ENCODE measurements around the gene THBS3.
A peak's percentile ranks its signal among the peaks of the same experiment; 100 is the strongest.
"Not testable (repeated sequence)": the region's sequence is repeated elsewhere in the genome, so short reads cannot be mapped to it uniquely, and the experiment has no call there.

Gene THBS3

DNA sequence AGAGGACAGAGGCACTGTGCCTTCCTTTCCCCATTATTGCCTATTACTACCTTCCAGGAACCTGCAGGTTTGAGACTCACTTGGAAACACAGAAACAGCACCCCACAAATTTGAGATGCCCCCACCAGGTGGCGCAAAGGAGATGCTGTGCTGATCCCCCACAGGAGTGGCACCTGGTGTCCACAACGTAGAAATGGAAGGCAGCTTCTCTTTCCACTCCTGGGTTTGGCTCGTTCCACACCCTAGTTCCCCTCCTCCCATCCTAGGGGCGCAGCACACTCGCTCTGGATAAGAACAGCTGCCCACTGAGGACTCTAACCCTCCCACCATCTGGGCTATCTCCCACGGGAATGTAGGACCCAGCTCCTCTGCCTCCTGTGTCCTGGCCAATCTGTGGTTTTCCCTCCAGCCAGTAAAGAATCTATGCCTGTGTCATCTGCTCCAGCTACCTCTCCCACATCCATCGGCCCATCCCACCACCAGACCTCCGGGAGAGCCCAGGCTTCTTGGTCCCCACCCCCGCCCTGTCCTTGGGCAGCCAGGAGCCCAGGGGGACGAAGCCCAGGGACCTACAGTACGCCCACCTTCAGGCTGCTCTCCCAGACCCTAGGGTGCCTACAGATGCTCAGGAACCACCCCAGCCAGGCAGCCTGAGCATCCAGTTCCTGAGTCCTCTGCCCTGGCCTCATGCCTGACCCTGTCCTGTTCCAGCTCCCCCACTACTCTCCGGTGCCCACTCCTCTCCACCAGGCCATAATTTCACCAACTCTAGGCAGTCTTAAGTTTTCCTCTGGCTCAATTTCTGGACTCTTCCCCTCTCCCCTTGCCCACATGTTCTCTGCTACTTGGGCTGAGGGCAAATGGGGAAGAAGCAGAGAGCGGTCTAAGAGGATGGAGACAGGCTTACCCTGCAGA lies 549 bp downstream of the THBS3 start:
- peak; percentile 77 for DNase-seq

DNA sequence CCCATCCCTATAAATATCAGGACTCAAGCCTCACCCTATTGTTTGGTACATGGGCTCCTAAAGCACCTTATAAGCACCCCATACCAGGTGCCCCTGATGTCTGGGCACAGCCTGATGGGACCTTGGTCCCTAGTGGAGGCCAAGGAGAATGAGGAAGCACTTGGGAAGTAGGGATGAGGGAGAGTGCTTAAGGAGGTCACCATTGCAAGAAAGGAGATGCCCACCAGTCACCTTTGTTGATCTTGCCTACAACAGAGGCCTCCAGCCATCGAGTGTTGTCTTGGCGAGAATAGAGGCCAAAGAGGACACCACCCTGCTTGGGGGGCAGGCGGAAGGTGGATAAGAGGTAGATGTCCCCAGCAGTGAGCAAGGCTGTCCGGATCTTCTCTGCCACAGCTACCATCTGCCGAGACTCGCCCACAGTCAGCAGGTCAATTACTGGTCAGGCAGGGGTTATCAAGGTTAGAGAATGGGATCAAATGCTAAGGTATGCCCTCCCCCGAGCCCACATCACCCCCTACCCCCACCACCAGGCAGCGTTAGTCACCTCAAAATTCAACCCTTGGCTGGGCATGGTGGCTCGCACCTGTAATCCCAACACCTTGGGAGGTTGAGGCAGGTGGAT lies 1.6 kb downstream of the THBS3 start:
- DNase-seq = no peak

DNA sequence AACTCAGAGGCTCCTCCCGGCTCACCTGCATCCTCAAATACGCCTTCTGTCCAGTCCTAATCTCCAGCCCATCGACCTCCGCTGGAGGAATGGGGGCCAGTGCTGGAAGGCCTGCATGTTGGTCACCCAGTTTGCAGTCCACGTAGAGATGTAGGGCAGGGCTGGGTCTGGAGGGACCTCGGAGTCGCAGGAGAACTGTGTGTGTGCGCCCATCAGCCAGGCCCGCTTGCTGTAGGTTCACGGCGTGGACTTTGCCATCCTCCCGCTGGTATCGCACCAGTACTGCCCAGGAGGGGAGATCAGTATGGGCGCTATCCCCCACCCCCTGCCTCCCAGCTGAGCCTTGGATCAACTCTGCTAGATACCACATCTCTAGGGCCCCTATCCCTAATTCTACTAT lies 2.7 kb downstream of the THBS3 start:
- no peak for DNase-seq

DNA sequence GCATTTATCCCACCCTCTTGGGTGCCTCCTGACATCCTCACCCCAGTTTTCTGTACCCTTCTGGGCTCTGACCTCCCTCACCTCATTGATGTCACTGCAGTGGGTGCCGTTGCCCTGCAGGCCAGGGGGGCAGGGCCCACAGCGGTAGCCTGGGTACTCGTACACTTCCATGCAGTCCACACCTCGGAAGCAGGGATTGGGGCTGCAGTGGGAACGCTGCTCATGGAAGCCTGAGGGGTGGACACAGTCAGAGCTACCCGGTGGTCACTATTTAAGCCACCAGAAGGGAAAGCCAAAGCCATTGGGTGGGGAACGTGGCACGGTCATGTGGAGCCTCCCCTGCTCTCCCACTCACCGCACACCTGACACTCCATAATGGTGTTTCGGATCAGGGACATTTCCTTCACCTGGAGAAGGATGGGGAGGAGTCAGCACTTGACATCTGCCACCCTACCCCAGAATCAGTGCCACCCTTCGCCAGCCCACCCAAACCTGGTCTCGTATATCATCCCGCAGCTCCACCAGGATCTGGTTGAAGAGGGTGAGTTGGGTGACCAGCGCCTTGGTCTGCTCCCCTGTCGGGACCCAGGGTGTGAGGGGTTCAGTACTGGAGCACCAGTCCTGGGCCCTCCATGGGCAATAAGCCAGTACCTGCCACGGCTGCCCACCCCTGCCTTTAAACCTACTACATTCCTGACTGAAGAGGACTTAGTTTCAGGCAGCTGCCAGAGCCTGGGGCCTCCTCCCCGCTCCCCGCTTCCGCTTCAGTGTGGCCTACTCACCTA lies 4.8 kb downstream of the THBS3 start:
- DNase-seq = no peak

DNA sequence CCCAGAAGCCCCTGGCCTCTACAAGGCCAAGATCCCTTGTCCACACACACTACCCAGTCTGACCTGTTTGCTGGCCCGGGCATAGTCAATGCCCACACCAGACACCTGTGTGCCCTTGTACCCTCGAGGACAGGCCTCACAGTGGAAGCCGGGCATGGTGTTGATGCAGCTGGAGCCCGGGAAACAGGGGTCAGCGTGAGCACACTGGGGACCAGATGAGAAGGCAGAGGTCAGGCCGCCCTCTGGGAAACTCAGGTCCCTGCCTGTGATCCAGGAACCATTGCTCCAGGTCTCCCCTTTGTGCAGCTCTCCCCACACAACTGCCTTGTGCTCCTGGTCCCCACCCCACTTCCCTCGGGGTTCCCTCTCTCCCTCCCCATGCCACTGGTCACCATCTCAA lies 5.5 kb downstream of the THBS3 start:
- no peak for DNase-seq

DNA sequence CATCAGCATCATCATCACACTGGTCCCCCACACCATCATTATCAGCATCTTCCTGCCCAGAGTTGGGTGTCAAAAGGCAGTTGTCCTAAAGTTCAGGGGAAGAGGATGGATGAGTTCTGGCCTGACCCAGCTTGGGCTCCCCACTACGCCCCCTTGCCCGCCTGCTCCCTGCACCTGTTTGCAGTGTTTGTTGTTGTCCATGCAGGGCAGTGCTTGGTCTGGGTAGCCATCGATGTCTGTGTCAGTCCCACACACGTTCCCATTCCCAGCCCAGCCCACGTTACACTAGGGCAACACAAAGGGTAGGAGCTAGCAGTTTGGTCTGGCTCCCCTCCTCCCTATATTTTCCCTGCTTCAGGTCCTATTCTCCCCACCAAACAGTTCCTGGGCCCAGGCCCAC lies 6.8 kb downstream of the THBS3 start:
- no peak for DNase-seq

DNA sequence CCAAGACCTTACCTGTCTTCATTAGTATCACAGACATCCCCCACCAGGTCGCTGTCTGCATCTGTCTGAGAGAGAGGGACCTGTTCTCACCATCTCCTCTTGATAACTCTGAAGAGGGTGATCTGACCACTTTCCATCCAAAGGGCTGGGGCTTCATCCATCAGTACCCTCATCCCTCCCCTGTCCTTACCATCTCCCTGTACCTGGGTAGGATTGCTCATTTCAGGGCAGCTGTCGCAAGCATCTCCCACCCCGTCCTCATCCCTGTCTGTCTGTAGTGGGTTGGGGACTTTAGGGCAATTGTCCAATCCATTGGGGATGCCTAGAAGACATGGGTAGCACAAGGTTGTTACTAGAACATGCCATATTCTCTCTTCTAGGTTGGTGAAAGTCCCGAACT lies 7.9 kb downstream of the THBS3 start:
- no peak for DNase-seq

DNA sequence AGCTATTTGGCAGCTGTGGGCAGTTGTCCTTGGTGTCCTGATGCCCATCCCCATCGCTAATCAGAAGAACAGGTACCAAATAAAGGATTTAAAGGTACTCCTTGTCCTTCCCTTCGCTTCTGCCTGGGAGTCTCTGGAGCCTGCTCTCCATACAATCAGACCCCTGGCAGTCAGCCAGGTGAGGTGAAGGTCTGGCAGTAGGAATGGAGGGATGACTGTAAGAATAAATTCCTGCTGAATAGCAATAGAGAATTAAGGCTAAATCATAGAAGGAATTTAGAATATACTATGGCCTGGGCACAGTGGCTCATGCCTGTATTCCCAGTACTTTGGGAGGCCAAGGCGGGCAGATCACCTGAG lies 9.2 kb downstream of the THBS3 start:
- no peak for DNase-seq

DNA sequence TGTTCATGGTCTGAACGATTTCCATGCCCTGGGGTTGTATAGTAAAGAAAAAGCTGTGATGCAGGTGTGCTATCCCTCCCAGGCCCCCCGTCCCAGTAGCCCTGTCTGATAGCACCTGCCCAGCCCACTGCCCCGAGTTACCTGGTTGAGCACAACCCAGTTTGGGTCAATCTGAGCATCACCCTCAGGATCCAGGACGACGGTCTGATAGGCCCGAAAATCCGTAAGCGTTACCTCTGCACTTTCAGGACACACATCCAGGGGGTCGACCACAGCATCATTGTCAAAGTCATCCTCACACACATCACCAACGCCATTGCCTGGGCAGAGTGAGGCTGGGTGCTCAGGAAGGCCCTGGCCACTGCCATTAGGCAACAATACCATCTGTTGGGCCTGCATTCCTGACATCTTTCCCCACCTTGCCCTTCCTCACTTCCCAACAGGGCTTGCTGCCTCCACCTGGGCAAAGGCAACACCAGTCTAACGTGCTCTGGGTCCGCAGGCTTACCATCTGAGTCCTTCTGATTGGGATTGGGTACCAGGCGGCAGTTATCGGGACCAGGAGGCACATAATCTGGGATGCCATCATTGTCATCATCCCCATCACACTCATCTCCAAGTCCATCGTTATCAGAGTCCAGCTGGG lies 9.7 kb downstream of the THBS3 start:
- DNase-seq = no peak

DNA sequence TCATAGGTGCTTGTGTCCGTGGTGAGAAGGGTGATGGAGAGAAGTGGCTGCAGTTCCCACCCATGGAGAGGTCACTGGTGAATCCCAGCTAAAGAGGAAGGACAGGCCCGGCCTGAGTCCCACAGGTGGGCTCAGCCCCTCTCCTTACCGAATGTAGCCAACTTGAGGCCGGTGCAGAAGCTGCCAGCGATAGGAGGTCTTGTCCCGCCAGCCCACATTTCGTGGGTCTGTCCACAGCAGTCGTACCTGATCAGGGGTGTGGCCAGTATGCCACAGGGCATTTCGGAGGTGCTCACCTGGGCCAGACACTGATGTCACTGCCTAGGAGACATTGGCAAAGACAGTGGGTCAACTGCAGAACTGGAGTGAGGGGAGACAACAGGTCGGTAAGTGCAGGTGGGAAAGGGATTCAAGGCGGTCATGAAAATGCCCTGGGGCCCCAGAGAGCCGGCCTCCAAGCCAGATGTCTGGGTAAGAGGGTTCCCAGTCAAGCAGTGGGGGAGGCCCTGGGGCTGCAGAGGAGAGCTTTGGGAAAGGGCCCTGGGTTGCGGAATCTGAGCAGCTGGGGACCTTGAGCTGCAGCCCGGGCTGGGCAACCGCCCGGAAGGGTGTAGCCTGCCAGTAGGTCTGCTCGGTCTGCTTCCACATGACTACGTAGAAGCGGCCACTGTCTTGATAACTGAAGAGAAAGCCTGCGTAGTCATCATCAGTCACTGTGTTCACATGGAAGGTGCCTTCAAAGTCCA lies 10.6 kb downstream of the THBS3 start:
- no peak for DNase-seq

DNA sequence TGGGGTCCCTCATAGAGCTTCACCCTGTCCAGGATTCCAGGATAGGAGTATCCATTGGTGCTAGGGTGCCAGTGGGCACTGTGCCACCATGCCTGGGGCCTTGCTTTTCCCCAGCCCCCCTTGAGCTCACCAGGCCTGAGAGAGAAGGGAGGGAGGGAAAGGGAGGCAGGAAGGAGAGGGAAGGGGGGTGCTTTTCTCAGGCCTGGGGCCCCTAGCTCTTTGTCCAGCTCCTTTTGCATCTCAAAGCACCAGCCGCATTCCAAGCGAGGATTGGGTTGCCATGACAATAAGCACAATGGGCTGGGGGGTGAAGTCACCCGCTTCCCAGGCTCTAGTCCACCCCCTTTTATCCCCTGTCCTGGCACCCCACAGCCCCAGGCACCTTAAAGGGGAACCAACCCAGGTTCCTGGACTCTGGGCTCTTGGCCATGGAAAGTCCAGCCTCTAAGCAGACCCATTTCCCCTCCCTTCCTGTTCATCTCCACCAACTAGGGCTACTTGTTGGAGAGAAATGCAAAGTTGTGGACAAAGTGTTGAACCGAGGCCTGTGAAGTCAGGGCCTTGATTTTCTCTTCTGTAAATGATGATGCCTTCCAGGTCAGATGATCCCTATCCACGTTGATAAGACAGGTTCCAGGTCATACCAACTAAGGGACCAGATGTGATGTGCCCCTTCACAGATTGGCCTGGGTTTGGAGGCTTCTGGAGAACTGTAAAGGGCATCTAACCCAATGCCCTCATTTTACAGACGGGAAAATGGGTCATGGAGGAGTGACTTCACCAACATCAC lies 11.4 kb downstream of the THBS3 start:
- DNase-seq = no peak

DNA sequence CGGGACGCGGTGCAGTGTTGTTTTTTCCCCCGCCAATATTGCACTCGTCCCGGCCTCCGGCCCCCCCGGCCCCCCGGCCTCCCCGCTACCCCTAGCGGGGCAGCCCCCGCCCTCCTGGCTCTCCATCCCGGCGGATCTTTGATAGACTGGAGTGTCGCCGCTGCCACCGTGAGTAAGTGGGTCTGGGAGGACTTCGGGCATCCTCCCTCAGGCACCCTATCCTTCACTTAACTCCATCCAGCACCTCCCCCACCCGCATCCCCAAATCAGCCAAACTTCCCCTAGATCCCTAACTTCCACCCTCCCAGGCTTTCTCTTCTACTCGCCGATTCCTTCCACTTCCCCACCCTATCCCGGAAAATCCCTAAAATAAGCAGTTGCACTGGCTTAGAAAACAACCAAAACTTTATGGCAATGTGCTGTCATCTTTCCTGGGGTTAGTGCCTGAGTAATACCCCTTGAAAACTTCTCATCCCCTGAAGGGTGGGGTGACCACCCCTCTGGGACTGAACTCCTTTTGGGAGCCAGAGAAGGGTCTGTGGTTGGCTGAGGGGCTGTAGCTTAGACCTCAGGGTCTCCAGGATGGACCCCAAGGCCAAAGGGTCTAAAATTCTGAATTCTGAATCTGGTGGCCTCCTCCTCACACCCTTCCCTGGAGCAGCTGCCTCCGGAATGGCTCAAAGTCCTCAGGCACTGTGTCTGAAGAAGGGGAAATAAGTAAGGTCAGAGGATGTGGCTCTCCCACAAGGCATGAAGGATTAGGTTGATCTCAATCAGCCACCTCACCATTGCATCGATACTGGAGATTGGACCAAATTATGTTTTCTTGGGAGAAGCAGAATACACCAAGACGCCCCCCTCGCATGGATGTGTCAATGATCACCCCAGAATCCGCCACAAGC lies 12.2 kb downstream of the THBS3 start:
- no peak for DNase-seq

DNA sequence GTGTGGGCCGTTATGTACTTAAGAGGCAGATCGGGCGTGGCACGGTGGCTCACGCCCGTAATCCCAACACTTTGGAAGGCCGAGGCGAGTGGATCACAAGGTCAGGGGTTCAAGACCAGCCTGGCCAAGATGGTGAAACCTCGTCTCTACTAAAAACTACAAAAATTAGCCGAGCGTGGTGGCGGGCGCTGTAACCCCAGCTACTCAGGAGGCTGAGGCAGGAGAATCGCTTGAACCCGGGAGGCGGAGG lies 13.8 kb downstream of the THBS3 start:
- not testable (repeated sequence) for DNase-seq

DNA sequence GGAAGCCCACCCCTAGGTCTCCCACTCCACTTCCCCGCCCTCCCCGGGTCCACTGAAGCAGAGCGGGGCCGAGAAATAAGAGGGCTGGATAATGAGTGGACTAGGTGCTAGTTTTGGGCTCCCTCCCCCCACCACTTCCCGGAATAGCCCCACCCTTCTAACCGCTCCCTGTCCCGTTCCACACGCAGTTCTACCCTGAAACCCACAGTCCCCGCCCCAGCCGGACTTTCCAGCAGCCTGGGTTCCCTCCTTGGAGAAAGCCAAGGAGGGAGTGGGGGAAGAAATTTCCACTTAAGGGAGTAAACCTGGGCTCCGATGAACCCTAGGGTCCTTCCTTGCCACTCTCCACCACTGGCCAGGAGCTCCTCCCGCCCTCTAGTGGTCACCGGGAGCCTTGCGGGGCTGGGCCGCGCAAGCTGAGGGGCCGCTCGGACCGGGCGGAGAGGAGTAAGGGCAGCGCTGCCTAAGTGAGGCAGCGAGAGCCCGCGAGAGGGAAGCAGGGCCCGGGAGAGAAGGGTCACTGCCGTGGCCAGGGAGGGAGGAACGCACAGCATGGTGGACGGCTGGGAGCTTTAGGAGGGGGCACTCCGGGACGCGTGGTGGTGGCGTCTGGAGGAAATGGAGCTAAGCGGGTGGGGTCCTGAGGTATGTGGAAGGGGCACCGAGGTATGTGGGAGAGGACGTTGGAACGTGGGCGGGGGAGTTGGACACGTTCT lies 14.3 kb downstream of the THBS3 start:
- DNase-seq = peak; percentile 45

DNA sequence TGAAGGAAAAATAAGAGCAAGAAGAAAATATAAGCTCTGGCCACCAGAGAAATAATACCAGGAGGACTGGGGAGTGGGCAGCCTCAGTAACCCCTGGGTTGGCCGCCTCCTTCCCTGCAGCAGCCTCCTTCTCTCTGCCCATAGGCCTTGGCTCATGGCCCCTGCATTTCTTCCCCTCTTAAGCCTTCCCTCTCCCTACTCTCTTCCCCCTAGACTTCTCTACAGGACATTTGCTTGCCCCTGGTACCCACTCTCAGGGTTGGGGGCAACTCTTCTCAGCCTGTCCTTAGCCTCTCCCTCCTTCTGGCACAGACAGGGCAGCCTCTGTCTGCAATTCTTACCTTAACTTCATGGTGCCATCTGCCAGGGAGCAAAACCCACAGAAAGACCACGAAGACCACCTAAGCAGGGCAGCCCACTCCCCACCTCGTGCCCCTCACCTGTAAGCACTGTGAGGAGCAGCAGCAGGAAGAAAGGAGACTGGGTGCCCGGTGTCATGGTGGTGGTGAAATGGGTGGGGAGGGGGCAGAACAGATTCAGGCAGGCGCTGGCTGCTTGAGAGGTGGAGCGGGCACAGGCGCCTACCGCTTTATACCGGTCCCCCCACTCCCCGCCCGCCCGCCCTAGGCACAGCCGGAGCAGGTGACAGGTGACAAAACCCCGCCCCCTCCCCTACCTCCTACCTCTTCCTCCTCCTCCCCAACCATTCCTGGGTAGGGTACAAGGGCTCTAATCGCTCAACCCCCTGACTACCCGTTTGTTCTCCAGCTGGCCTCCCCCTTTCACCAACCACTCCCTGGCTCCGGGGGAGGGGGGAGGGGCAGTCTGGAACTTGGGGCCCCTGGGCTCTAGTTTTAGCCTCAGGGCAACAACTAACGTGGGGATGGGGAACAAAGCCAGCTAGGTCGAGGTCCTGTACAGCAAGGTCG lies 15.1 kb downstream of the THBS3 start:
- DNase-seq = no peak

DNA sequence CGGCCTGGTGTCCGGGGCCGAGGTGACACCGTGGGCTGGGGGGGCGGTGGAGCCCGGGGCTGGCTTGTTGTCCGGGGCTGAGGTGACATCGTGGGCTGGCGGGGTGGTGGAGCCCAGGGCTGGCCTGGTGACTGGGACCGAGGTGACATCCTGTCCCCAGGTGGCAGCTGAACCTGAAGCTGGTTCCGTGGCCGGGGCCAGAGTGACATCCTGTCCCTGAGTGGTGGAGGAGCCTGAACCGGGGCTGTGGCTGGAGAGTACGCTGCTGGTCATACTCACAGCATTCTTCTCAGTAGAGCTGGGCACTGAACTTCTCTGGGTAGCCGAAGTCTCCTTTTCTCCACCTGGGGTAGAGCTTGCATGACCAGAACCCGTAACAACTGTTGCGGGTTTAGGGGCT lies 15.8 kb downstream of the THBS3 start:
- no peak for DNase-seq

DNA sequence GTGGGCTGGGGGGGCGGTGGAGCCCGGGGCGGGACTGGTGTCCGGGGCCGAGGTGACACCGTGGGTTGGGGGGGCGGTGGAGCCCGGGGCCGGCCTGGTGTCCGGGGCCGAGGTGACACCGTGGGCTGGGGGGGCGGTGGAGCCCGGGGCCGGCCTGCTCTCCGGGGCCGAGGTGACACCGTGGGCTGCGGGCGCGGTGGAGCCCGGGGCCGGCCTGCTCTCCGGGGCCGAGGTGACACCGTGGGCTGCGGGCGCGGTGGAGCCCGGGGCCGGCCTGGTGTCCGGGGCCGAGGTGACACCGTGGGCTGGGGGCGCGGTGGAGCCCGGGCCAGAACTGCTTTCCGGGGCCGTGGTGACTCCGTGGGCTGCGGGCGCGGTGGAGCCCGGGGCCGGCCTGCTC lies 17.8 kb downstream of the THBS3 start:
- DNase-seq = not testable (repeated sequence)

DNA sequence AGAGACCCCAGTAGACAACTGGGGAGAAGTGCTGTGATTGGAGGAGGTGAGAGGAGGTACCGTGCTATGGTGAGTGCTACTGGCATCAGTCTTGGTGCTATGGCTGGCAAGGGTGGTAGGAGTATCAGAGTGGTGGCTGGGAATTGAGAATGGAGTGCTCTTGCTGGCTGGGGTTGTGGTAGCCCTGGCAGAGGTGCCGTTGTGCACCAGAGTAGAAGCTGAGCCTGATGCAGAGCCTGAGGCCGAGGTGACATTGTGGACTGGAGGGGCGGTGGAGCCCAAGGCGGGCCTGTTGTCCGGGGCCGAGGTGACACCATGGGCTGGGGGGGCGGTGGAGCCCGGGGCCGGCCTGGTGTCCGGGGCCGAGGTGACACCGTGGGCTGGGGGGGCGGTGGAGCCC lies 19.4 kb downstream of the THBS3 start:
- DNase-seq = no peak

DNA sequence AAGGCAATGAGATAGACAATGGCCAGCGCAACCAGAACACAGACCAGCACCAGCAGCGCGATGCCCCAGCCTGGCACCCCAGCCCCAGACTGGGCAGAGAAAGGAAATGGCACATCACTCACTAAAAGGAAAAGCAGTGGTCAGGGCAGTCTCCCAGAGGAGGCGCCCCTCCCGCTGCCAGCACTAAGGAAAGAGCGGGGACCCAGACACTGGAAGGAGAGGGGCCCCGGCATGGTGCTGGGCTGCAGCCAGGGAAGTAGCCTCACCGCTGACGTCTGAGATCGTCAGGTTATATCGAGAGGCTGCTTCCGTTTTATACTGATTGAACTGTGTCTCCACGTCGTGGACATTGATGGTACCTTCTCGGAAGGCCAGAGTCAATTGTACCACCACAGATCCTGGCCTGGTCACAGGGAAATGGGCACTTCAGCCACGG lies 20.2 kb downstream of the THBS3 start:
- no peak for DNase-seq

Measured in NCI-H446 treated with DMSO at 0.1 percent for 48 hours (cell line).